H9 (cell line): Measurements from ENCODE around the gene R3HDM2. TPM values are rescaled to one million over a fixed set of nuclear protein-coding genes. Genes with fewer than 3 reads are reported as not detected.

ENCODE experiments used
- DNase-seq: peaks from one replicate; pipeline ENCODE4 v3.0.0-alpha.2; 2017
- H2AFZ ChIP-seq: one replicate; pipeline ENCODE4 v1.6.1; 2013; ENCODE audit warnings: mild to moderate bottlenecking, low read length, control low read depth, moderate library complexity
- H2AK5ac ChIP-seq: 2 replicates; pipeline ENCODE4 v1.6.1; 2013; ENCODE audit warnings: low read length, control low read depth, mixed read lengths; ENCODE audit not compliant: insufficient read length
- H2BK120ac ChIP-seq: one replicate; pipeline ENCODE4 v1.6.1; 2013; ENCODE audit warnings: low read depth, mild to moderate bottlenecking, low read length, control low read depth, inconsistent platforms; ENCODE audit not compliant: poor library complexity, severe bottlenecking
- H2BK12ac ChIP-seq: 2 replicates; pipeline ENCODE4 v1.6.1; 2013; ENCODE audit warnings: low read length, control low read depth, mixed read lengths, low read depth; ENCODE audit not compliant: insufficient read length
- H2BK15ac ChIP-seq: 2 replicates; pipeline ENCODE4 v1.6.1; 2013; ENCODE audit warnings: low read depth, low read length, control low read depth
- H2BK20ac ChIP-seq: one replicate; pipeline ENCODE4 v1.6.1; 2013; ENCODE audit warnings: low read depth, mild to moderate bottlenecking, low read length, control low read depth, inconsistent platforms; ENCODE audit not compliant: poor library complexity, severe bottlenecking
- H2BK5ac ChIP-seq: 2 replicates; pipeline ENCODE4 v1.6.1; 2013; ENCODE audit warnings: low read length, control low read depth, mixed read lengths; ENCODE audit not compliant: insufficient read length
- H3K14ac ChIP-seq: 2 replicates; pipeline ENCODE4 v1.6.1; 2013; ENCODE audit warnings: low read length, control low read depth; ENCODE audit not compliant: insufficient read depth
- H3K18ac ChIP-seq: 2 replicates; pipeline ENCODE4 v1.6.1; 2013; ENCODE audit warnings: low read depth, mild to moderate bottlenecking, mixed read lengths, low read length, control low read depth; ENCODE audit not compliant: insufficient read length
- H3K23ac ChIP-seq: 2 replicates; pipeline ENCODE4 v1.6.1; 2013; ENCODE audit warnings: low read length, control low read depth, mixed read lengths, low read depth; ENCODE audit not compliant: insufficient read length
- H3K23me2 ChIP-seq: 2 replicates; pipeline ENCODE4 v1.6.1; 2013; ENCODE audit warnings: low read depth, mild to moderate bottlenecking, mixed read lengths, low read length, control low read depth; ENCODE audit not compliant: insufficient read length, poor library complexity, severe bottlenecking
- H3K27ac ChIP-seq: 2 replicates; pipeline ENCODE4 v1.5.1; 2013; ENCODE audit warnings: low read length, control low read depth, mixed read lengths, low read depth; ENCODE audit not compliant: insufficient read length
- H3K27me3 ChIP-seq: 2 replicates; pipeline ENCODE4 v1.6.1; 2013; ENCODE audit warnings: low read length, control low read depth, inconsistent platforms; ENCODE audit not compliant: insufficient read depth
- H3K4ac ChIP-seq: 2 replicates; pipeline ENCODE4 v1.6.1; 2013; ENCODE audit warnings: low read depth, mild to moderate bottlenecking, control low read depth, inconsistent platforms, low read length, moderate library complexity
- H3K4me1 ChIP-seq: 2 replicates; pipeline ENCODE4 v1.6.1; 2013; ENCODE audit warnings: low read length, control low read depth, inconsistent platforms; ENCODE audit not compliant: insufficient read depth
- H3K4me2 ChIP-seq: 2 replicates; pipeline ENCODE4 v1.6.1; 2013; ENCODE audit warnings: low read length, control low read depth, mixed read lengths; ENCODE audit not compliant: insufficient read length, insufficient read depth
- H3K56ac ChIP-seq: 2 replicates; pipeline ENCODE4 v1.6.1; 2013; ENCODE audit warnings: low read depth, mild to moderate bottlenecking, mixed read lengths, low read length, control low read depth; ENCODE audit not compliant: insufficient read length
- H3K79me1 ChIP-seq: 2 replicates; pipeline ENCODE4 v1.6.1; 2013; ENCODE audit warnings: low read depth, mild to moderate bottlenecking, moderate library complexity, low read length, control low read depth, inconsistent platforms; ENCODE audit not compliant: insufficient read depth, poor library complexity, severe bottlenecking
- H3K79me2 ChIP-seq: 2 replicates; pipeline ENCODE4 v1.6.1; 2013; ENCODE audit warnings: low read length, control low read depth, inconsistent platforms; ENCODE audit not compliant: insufficient read depth
- H3K9ac ChIP-seq: 2 replicates; pipeline ENCODE4 v1.6.1; 2013; ENCODE audit warnings: low read length, control low read depth, mixed read lengths; ENCODE audit not compliant: insufficient read length; ENCODE audit errors: extremely low read depth
- H3K9me3 ChIP-seq: one replicate; pipeline ENCODE4 v1.6.1; 2013; ENCODE audit warnings: low read depth, low read length, inconsistent platforms; ENCODE audit not compliant: control insufficient read depth
- H3T11ph ChIP-seq: one replicate; pipeline ENCODE4 v1.6.1; 2013; ENCODE audit warnings: mild to moderate bottlenecking, low read length, control low read depth, inconsistent platforms
- H4K20me1 ChIP-seq: one replicate; pipeline ENCODE4 v1.6.1; 2013; ENCODE audit not compliant: control insufficient read depth, insufficient read length, insufficient read depth
- H4K5ac ChIP-seq: 2 replicates; pipeline ENCODE4 v1.6.1; 2013; ENCODE audit warnings: low read depth, mild to moderate bottlenecking, mixed read lengths, low read length, control low read depth; ENCODE audit not compliant: insufficient read length
- H4K8ac ChIP-seq: replicated peaks from 2 replicates; pipeline ENCODE4 v1.6.1; 2013; ENCODE audit warnings: low read length, control low read depth, mixed read lengths, low read depth; ENCODE audit not compliant: insufficient read length
- H4K91ac ChIP-seq: 2 replicates; pipeline ENCODE4 v1.6.1; 2013; ENCODE audit warnings: low read depth, mild to moderate bottlenecking, moderate library complexity, mixed read lengths, low read length, control low read depth; ENCODE audit not compliant: insufficient read length
- H3K27ac Mint-ChIP-seq, 3 experiments: 2 replicates in 2 of 3; 3 replicates in 1 of 3; pipeline ENCODE4 v1.8.0; 2020 to 2021; ENCODE audit warnings: mixed read lengths in 3 of 3, mild to moderate bottlenecking in 1 of 3, moderate library complexity in 1 of 3
- H3K27me3 Mint-ChIP-seq: 2 replicates; pipeline ENCODE4 v1.8.0; 2021; ENCODE audit warnings: low read depth, mild to moderate bottlenecking, moderate library complexity, mixed read lengths
- H3K36me3 Mint-ChIP-seq, 3 experiments: 2 replicates in 2 of 3; 3 replicates in 1 of 3; pipeline ENCODE4 v1.8.0; 2020 to 2021; ENCODE audit warnings: low read depth in 3 of 3, mixed read lengths in 3 of 3; ENCODE audit not compliant: insufficient read depth in 1 of 3
- H3K4me1 Mint-ChIP-seq, 2 experiments: 2 replicates each; pipeline ENCODE4 v1.8.0; 2020; ENCODE audit warnings: mixed read lengths in 2 of 2
- H3K4me3 Mint-ChIP-seq, 2 experiments: 2 replicates in 1 of 2; 3 replicates in 1 of 2; pipeline ENCODE4 v1.8.0; 2020 to 2021; ENCODE audit warnings: mild to moderate bottlenecking in 2 of 2, mixed read lengths in 2 of 2, moderate library complexity in 1 of 2
- H3K9me3 Mint-ChIP-seq, 2 experiments: 2 replicates in 1 of 2; 3 replicates in 1 of 2; pipeline ENCODE4 v1.8.0; 2020; ENCODE audit warnings: mild to moderate bottlenecking in 2 of 2, mixed read lengths in 2 of 2, moderate library complexity in 1 of 2
- CTCF ChIP-seq: fragments of 200-600 bp; sonication (generic); conservative IDR thresholded peaks from 3 replicates; pipeline ENCODE4 v1.8.0; 2021; ENCODE audit warnings: antibody characterized with exemption, mild to moderate bottlenecking
- total RNA-seq: library from RNA; stranded (reverse); gene quantifications from 2 replicates; pipeline ENCODE4 v1.2.1, GENCODE V29; 2021

R3HDM2 gene
- total RNA-seq, 1 experiment from 2014 or later, result 43.9 TPM

DNA sequence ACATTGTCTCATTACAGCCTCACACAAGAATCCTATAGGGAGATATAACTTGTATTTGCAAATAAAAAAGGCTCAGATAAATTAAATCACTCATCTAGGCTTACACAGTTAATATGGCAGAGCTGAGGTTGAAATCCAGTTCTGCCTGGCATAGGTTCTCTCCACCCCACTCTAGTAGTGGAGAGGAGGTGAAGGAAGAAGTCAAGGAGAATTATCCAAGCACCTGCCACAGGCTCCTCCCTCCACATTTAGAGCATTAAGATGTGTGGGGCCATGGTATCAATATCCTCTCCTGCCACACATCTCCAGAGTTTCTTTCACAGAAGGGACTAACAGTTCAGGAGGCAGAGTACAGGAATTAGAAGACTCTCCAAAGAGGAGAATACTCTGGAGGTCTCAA is 157.3 kb downstream of the R3HDM2 start:
- Histone ChIP-seq H2BK5ac (no peak overlapping the region), H2BK12ac (no peak overlapping the region), H3K27ac (no peak overlapping the region), H3K56ac (no peak overlapping the region), H4K20me1 (no peaks in the 10 kb centered on the region), H3K4me1 (no peaks in the 10 kb centered on the region), H2BK15ac (no peak overlapping the region), H2BK120ac (no peak overlapping the region), H2AK5ac (no peak overlapping the region), H4K91ac (no peak overlapping the region), H3K79me1 (no peaks in the 10 kb centered on the region), H3K23me2 (no peaks in the 10 kb centered on the region), H3K9ac (no peak overlapping the region), H3K14ac (no peak overlapping the region), H3K9me3 (no peaks in the 10 kb centered on the region), H2BK20ac (no peak overlapping the region), H3K18ac (no peak overlapping the region), H3K23ac (no peak overlapping the region), H2AFZ (no peak overlapping the region), H3K27me3 (no peaks in the 10 kb centered on the region), H3T11ph (no peak overlapping the region), H3K4me2 (no peak overlapping the region), H3K4ac (no peak overlapping the region), H4K5ac (no peak overlapping the region), H4K8ac (no peak overlapping the region), H3K79me2 (no peaks in the 10 kb centered on the region)
- Mint-ChIP-seq H3K27me3 (no peaks in the 10 kb centered on the region), H3K4me3 (no peak overlapping the region), H3K27ac (no peak overlapping the region), H3K4me1 (peaks cover 0 to 4% of the 10 kb centered on the region in 2 experiments; a peak in 1 of 4 replicates), H3K9me3 (peaks cover 0 to 3% of the 10 kb centered on the region in 2 experiments; a peak in 1 of 5 replicates), H3K36me3 (peaks cover 7 to 39% (median 39%) of the 10 kb centered on the region in 3 experiments; a peak in 6 of 7 replicates)
- no peak for TF ChIP-seq CTCF
- DNase-seq, result no peak
